ENCODE data around the gene PPP2R3B. TPM values are rescaled to one million over a fixed set of nuclear protein-coding genes. Genes with fewer than 3 reads are reported as not detected.
A peak's percentile ranks its signal among the peaks of the same experiment; 100 is the strongest.
"Not testable (repeated sequence)": the region's sequence is repeated elsewhere in the genome, so short reads cannot be mapped to it uniquely, and the experiment has no call there.

The PPP2R3B gene
- total RNA-seq, 2 donors from 2014 or later: 20.6 to 73.2 TPM

DNA sequence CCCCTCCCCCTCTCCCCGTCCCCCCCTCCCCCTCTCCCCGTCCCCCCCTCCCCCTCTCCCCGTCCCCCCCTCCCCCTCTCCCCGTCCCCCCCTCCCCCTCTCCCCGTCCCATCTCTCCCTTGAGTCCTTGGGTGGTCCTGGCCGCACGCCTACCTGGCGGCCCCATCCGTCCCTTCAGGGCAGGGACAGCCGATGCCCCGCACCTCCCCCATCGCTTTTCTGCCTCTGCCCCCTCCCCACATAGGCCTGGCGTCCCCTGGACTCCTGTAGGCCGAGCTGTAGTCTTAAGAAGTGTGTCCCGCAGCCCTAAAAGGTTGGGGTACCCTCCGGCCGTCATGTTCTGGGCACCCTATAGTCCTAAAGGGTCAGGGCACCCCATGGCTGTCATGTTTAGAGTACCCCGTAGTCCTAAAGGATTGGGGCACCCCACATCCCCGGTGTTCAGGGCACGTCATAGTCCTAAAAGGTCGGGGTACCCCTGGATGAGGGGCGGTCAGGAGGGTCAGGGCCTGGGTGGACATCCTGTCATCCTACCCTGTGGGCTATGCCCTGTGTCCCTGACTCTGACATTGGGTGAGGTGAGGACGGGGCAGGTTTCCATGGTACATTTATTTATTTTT, 57.3 kb downstream of the PPP2R3B start:
- no peak overlapping the region for H3K27ac ChIP-seq
- TF ChIP-seq, protein P1, sequence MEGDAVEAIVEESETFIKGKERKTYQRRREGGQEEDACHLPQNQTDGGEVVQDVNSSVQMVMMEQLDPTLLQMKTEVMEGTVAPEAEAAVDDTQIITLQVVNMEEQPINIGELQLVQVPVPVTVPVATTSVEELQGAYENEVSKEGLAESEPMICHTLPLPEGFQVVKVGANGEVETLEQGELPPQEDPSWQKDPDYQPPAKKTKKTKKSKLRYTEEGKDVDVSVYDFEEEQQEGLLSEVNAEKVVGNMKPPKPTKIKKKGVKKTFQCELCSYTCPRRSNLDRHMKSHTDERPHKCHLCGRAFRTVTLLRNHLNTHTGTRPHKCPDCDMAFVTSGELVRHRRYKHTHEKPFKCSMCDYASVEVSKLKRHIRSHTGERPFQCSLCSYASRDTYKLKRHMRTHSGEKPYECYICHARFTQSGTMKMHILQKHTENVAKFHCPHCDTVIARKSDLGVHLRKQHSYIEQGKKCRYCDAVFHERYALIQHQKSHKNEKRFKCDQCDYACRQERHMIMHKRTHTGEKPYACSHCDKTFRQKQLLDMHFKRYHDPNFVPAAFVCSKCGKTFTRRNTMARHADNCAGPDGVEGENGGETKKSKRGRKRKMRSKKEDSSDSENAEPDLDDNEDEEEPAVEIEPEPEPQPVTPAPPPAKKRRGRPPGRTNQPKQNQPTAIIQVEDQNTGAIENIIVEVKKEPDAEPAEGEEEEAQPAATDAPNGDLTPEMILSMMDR (IDR thresholded peaks at IDR 0.05): no peak
- no peak for TF ChIP-seq POLR2AphosphoS5 (IDR thresholded peaks at IDR 0.05)
- TF ChIP-seq POLR2A (IDR thresholded peaks at IDR 0.05): no peak
- WGBS: 90% methylated on average over 10 of the region's 23 CpGs
- no peak for DNase-seq (ENCODE audit: low spot score)
- H3K27me3 ChIP-seq (replicated peaks; ENCODE audit: insufficient read depth): no peaks in the 10 kb centered on the region
- no peaks in the 10 kb centered on the region for H3K4me1 ChIP-seq (replicated peaks)
- no peak overlapping the region for H3K4me3 ChIP-seq
- no peaks in the 10 kb centered on the region for H3K36me3 ChIP-seq
- no peaks in the 10 kb centered on the region for H3K9me3 ChIP-seq
- intact Hi-C loops (cut with DNase I): no loop called here

DNA sequence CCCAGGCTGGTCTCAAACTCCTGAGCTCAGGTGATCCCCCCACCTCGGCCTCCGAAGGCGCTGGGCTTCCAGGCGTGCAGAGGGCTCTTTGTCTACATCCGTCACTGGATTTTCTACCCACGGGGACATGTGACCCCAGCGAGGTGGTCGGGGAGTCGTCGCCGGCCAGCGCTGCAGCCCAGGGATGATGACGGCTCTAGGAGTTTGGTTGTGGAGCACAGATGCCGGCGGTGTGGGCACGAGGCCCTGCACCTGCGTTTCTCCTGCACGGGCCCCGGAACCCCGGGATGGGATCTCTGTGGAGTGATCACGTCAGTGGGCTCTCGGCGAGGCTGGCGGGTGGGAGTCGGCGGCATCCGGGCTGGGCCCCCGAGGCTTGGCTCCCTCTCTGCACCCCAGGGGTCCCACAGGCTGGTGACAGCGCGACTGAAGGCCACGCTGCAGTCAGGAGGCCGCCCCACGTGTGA, 59.0 kb downstream of the PPP2R3B start:
- WGBS: 88% methylated on average over 33 of the region's 33 CpGs
- no peaks in the 10 kb centered on the region for H3K9me3 ChIP-seq
- H3K27me3 ChIP-seq (replicated peaks; ENCODE audit: insufficient read depth): no peaks in the 10 kb centered on the region
- H3K4me1 ChIP-seq (replicated peaks): no peaks in the 10 kb centered on the region
- no peaks in the 10 kb centered on the region for H3K36me3 ChIP-seq
- TF ChIP-seq, protein P1 (IDR thresholded peaks at IDR 0.05): no peak
- TF ChIP-seq POLR2A (IDR thresholded peaks at IDR 0.05) (no peak), POLR2AphosphoS5 (IDR thresholded peaks at IDR 0.05) (no peak)
- H3K4me3 ChIP-seq: no peak overlapping the region
- H3K27ac ChIP-seq: no peak overlapping the region
- intact Hi-C loops (cut with DNase I): no loop called here
- no peak for DNase-seq (ENCODE audit: low spot score)

GRCh38 chrX:324664-325063, 62.0 kb downstream of the PPP2R3B start:
- H3K9me3 ChIP-seq; H3K27ac ChIP-seq; H3K4me1 ChIP-seq (replicated peaks); H3K36me3 ChIP-seq; H3K27me3 ChIP-seq (replicated peaks; ENCODE audit: insufficient read depth); H3K4me3 ChIP-seq; DNase-seq (ENCODE audit: low spot score); intact Hi-C loops (cut with DNase I): not testable (repeated sequence)
- 80% methylated on average over 14 of the region's 14 CpGs for whole genome bisulfite sequencing

- Histone ChIP-seq H3K4me1 (replicated peaks) (peaks cover 4% of the 10 kb centered on the region), H3K27me3 (replicated peaks; ENCODE audit: insufficient read depth) (no peaks in the 10 kb centered on the region), H3K36me3 (no peaks in the 10 kb centered on the region), H3K9me3 (no peaks in the 10 kb centered on the region), H3K4me3 (no peak overlapping the region), H3K27ac (no peak overlapping the region)
- 72% methylated on average over 36 of the region's 38 CpGs for WGBS
- intact Hi-C loops (cut with DNase I): no loop called here
- TF ChIP-seq POLR2AphosphoS5 (IDR thresholded peaks at IDR 0.05) (no peak), POLR2A (IDR thresholded peaks at IDR 0.05) (no peak)
- TF ChIP-seq, protein P1 (IDR thresholded peaks at IDR 0.05): no peak
- DNase-seq (ENCODE audit: low spot score): no peak
These were observed 62.7 kb downstream of the PPP2R3B start for GRCh38 chrX:323721-324628.

GRCh38 chrX:320126-320783, 66.5 kb downstream of the PPP2R3B start:
- H3K4me3 ChIP-seq: peak overlapping the region; percentile 96 to 97
- WGBS: 4% methylated on average over 19 of the region's 24 CpGs
- H3K36me3 ChIP-seq: no peaks in the 10 kb centered on the region
- DNase-seq (ENCODE audit: low spot score): no peak
- TF ChIP-seq POLR2A (IDR thresholded peaks at IDR 0.05) (no peak), POLR2AphosphoS5 (IDR thresholded peaks at IDR 0.05) (no peak)
- TF ChIP-seq, protein P1 (IDR thresholded peaks at IDR 0.05): no peak
- H3K4me1 ChIP-seq (replicated peaks): peaks cover 4% of the 10 kb centered on the region
- H3K27me3 ChIP-seq (replicated peaks; ENCODE audit: insufficient read depth): no peaks in the 10 kb centered on the region
- H3K9me3 ChIP-seq: no peaks in the 10 kb centered on the region
- H3K27ac ChIP-seq: peak overlapping the region; percentile 82 to 84
- intact Hi-C loops (cut with DNase I): no loop called here
